Measurements from ENCODE around the gene EXOC4.

EXOC4 gene

DNA sequence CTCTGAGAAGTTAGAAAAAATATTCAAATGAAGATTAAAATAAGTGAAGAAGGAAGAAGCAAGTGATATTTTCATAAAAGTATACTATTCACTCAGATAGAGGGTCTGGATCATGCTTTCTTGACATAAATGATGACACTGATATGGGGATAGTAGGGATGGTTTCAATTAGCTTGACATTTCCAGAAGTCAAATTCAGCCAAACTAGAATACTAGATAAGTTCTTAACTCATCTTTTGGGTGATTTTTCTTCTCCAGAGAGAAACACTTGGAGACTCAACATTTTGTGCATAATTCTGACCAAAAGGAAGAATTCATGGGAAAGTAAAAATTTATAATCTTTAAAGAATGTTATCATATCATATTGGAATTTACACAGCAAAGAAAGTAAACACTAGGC, 722.3 kb downstream of the EXOC4 start:
- CTCF ChIA-PET = no interaction called here
- POLR2A ChIA-PET (ENCODE audit: low non-redundant PET) = no interaction called here
- TF ChIP-seq CTCF (conservative IDR thresholded peaks at IDR 0.05; ENCODE audit: low read depth) = no peak
- H3K27ac ChIP-seq = no peak overlapping the region
- DNase-seq (ENCODE audit: low spot score) = no peak

GRCh38 chr7:133976140-133976539, 723.3 kb downstream of the EXOC4 start:
- DNase-seq (ENCODE audit: low spot score) = no peak
- no peak for TF ChIP-seq CTCF (conservative IDR thresholded peaks at IDR 0.05; ENCODE audit: low read depth)
- ChIA-PET POLR2A (ENCODE audit: low non-redundant PET) (no interaction called here), CTCF (no interaction called here)
- H3K27ac ChIP-seq = no peak overlapping the region

DNA sequence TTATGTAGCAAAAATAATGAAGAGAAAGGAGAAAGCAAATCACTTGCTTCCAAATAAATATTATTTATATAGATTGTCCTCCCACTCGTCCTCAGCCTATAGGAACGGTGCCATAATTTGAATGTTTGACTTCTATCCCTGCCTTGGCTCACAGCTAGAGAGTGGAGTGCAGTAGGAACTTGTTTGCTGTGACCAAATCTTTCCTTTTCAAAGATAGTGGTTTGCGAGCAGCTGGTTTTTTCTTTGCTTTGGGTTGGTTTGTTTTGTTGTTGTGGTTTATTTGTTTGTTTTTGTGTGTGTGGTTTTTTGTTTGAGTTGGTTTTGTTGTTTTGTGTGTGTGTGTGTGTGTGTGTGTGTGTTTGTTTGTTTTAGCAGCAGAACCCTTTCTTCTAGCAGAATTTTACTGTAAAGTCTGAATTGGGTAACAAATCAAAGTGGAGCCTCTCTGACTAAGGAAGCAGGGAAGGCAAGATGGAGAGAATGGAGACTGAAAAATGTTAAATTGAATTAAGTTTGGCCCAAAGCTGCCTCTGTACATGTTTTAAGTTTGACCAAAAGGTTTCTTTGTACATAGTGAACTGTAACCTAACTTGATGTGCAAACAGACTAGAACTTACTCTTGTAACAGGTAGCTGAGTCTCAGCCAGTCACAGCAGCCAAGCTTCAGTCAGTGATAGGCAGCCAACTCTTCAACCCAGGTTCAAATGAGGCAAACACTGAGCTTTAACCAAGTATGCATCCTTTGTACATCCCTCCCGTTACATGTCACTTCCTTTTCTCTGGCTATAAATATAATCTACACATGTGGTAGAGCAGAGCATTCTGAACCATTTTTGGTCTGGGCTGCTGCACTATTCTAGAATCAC, 724.8 kb downstream of the EXOC4 start:
- POLR2A ChIA-PET (ENCODE audit: low non-redundant PET) = no interaction called here
- no peak overlapping the region for H3K27ac ChIP-seq
- DNase-seq (ENCODE audit: low spot score) = no peak
- no peak for TF ChIP-seq CTCF (conservative IDR thresholded peaks at IDR 0.05; ENCODE audit: low read depth)
- CTCF ChIA-PET = no interaction called here

GRCh38 chr7:133978502-133979295, 725.8 kb downstream of the EXOC4 start:
- POLR2A ChIA-PET (ENCODE audit: low non-redundant PET) = no interaction called here
- no peak for TF ChIP-seq CTCF (conservative IDR thresholded peaks at IDR 0.05; ENCODE audit: low read depth)

DNA sequence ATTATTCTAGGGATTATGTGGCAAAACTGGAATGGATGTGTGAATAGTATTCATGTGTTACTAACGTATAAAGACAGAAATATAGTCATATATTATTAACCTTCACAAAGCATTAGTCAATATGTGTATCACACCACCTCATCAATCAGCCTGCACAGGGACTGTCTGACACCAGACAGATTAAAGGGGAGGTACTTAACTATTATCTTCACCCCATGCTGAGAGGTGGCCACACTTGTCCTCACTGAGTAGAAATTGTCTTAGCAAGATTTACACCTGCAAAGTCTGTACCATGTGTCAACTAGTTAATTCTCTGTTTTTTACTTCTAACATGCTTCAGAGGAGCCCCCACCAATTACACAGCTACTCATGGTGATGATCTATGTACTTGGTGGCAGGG, 727.9 kb downstream of the EXOC4 start:
- POLR2A ChIA-PET (ENCODE audit: low non-redundant PET) = no interaction called here
- no peak for TF ChIP-seq CTCF (conservative IDR thresholded peaks at IDR 0.05; ENCODE audit: low read depth)
- CTCF ChIA-PET = interaction anchor here (0.6 kb wide), 1 partner anchor 30 kb away, joined by 3 read pairs; no protein-coding TSS in a partner anchor
- H3K27ac ChIP-seq = no peak overlapping the region
- DNase-seq (ENCODE audit: low spot score) = no peak

More at GRCh38 chr7:133978502-133979295, 725.8 kb downstream of the EXOC4 start:
- DNase-seq (ENCODE audit: low spot score) = no peak
- CTCF ChIA-PET = no interaction called here
- H3K27ac ChIP-seq = no peak overlapping the region

- H3K27ac ChIP-seq = no peak overlapping the region
- no peak for TF ChIP-seq CTCF (conservative IDR thresholded peaks at IDR 0.05; ENCODE audit: low read depth)
- no peak for DNase-seq (ENCODE audit: low spot score)
- CTCF ChIA-PET = no interaction called here
- POLR2A ChIA-PET (ENCODE audit: low non-redundant PET) = no interaction called here
Measured at GRCh38 chr7:133983685-133984419, 731.0 kb downstream of the EXOC4 start.

All from RWPE1 (cell line).